Measurements from ENCODE around the gene TKTL2.

The TKTL2 gene, protein sequence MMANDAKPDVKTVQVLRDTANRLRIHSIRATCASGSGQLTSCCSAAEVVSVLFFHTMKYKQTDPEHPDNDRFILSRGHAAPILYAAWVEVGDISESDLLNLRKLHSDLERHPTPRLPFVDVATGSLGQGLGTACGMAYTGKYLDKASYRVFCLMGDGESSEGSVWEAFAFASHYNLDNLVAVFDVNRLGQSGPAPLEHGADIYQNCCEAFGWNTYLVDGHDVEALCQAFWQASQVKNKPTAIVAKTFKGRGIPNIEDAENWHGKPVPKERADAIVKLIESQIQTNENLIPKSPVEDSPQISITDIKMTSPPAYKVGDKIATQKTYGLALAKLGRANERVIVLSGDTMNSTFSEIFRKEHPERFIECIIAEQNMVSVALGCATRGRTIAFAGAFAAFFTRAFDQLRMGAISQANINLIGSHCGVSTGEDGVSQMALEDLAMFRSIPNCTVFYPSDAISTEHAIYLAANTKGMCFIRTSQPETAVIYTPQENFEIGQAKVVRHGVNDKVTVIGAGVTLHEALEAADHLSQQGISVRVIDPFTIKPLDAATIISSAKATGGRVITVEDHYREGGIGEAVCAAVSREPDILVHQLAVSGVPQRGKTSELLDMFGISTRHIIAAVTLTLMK

DNA sequence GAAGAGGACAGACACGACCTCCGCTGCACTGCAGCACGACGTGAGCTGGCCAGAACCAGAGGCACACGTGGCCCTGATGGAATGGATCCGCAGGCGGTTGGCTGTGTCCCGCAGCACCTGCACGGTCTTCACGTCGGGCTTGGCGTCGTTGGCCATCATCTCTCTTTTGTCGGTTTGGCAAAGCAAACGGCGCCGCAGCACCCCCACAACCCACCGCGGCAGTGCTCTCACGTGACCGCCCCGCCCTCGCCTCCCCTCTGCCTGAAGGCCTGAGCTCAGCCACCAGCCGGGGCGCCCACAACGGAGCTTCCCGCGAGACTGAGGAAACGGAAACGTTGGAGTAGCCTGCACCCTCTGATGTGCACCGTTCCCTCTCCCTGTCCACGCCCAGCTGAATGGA is at the start of gene TKTL2:
TKTL2 (minus strand) TSS at position 179 of the 400 bp plus-strand sequence; CDS start at position 159, 20 bp downstream.
- no peak for DNase-seq (ENCODE audit: low read depth)

DNA sequence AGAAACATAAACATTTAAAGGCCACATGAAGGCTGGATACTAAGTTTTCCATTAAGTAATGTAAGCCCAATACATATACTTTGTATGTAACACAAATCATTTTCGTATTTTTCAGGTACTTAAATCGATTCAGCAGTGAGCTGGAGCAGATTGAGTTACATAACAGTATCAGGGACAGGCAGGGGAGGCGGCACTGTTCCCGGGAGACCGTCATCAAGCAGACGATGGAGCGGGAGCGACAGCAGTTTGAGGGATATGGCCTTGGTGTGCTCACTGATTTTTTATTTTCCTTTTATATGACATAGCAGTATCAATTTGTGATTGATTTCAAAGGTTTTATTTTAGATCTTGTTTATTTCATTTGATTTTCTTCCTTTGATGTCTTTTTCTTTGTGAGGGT is 41.6 kb upstream of the TKTL2 start:
- no peak for DNase-seq (ENCODE audit: low read depth)

DNA sequence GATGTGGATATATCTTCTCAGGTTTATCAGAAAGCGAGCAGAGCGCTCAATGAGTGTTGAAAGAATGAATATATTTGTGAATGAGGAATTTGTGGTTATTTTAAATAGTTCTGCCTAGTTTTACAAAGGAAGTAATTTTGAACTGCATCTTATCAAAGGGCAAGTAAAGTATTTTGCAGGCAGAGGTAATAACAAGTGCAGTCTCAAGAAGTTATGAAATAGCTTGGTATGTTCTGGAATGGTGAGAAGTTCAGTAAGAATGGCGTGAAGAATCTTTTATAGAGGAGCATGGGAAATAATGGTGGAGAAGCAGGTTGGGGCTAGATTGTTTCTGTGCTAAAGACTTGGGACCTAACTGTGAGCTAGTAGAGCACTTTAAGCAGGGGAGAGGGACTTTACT is 31.8 kb upstream of the TKTL2 start:
- no peak for DNase-seq (ENCODE audit: low read depth)

DNA sequence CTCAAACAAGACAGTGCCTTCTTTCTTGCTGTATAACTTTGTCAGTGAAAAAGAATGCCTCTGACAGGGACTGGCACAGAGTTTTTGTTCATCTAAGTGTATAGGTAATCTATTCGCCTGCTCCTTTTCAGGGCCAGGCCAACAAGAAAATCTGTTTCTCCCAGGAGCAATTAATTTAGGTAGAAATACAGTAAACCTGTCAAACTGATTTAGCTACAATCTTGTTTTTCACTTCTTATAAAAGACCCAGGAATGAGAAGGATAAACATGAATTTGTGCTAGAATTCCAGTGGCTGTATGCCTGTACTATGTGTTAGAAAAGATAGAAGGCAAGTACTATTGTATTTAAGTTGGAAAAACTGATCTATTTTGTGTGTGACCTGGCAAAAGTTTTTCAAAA is 27.0 kb upstream of the TKTL2 start:
- DNase-seq (ENCODE audit: low read depth): no peak

DNA sequence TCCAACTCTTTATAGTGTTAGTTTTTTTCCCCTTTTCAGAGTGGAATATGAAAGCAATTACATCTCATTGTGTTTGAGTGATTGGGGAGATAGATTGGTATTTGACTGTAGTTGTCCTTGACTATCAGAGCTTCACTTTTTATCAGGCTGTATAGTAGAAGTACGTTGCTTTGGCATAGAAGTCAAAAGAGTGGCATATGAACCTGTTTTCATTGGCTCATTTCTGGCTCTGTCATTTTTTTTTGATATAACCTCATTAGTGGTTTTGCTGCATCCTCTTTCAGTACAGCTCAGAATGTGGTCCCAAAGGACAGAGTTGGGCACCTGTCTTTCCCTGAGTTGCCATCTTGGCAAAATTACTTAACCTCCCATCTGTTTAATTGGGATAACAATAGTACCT is 22.3 kb upstream of the TKTL2 start:
- no peak for DNase-seq (ENCODE audit: low read depth)

DNA sequence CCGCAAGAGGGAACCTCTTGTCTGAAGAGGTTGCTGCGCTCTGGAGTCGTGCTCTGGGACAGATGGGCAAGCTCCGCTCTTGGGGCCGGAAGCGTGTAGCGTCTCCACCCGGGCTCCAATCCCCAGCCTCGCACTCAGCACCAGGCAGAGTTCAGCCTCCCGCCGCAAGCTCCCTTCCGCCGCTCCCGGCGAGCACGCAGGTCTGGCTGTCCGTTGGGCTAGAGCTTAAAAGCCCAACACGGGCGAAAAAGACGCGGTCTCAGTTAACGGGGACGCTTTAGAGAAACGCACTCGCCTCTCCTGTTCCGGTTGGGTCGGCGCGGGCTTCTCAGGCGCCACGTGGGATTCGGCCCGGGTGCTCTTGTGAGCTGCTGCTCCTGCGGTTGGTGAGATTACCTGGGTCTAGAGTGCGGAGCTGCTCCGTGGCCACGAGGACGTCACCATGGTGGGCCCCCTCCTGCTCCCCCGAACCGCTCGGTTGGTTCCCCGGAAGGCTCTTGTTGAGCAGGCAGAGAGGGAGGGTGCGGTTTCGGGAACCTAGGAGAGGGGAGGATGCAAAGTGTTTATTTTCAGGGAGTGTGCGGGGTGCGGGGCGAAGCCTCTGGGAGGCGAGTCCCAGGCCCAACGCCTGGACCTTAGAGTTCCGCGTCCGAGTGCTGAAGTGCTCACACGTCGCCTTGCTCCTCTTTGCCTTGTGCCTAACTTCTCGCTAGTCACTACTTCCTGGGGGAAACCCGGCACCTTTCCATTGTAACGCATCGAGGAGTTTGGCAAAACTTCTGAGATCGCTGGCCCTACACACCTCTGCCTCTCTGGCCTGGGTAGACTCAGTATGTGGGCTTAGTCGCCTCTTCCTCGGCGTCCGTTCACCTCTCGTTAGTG is 21.0 kb upstream of the TKTL2 start, which contains the start of gene TMA16:
TMA16 (plus strand) TSS at position 331 of the 882 bp plus-strand sequence; CDS start at position 443, 112 bp downstream.
- peak; percentile 70 for DNase-seq (ENCODE audit: low read depth)

DNA sequence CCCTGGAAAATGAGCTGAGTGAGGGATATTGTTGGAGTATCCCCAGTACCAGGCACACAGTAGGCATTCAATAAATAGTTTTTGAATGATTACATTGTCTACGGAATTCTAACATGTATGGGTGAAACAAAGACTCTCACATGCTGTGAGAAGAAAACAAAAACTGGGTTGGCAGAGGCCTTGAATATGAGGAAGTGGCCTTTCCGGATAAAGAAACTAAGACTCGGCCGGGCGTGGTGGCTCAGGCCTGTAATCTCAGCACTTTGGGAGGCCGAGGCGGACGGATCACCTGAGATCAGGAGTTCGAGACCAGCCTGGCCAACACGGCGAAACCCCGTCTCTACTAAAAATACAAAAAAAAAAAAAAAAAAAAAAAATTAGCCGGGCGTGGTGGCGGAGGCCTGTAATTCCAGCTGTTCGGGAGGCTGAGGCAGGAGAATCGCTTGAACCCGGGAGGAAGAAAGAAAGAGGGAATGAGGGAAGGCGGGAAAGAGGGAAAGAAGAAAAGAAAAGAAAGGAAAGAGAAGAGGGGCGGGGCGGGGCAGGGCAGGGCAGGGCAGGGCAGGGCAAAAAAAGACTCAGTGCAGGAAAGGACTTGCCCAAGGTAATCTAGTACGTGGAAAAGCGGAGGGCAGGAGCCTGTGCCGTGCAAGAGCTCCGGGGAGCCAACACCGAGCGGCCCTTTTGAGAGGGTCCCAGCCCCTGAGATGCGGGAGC is 20.2 kb upstream of the TKTL2 start:
- DNase-seq (ENCODE audit: low read depth): no peak

DNA sequence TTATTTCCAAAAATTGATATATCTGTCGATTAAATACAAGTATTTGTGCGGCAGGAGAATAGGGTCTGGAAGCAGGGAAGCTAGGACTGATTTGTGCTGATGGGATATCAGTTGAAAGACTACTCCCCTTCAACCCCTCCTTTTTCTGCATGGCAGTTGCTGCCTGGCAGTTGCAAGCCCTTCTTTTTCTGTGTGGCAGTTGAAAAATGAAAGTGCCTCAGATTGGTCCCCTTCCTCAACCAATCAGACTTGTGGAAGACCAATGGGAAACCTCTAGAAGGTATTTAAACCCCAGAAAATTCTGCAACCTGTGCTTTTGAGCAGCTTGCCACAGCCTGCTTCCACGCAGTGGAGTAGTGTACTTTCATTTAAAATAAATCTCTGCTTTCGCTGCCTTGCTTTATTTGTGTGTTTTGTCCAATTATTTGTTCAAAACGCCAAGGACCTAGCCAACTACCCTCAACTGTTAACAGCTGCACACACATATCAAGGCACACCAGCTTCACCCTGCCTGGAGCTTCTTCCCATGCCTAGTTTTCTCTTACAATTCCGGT is 19.5 kb upstream of the TKTL2 start:
- no peak for DNase-seq (ENCODE audit: low read depth)

DNA sequence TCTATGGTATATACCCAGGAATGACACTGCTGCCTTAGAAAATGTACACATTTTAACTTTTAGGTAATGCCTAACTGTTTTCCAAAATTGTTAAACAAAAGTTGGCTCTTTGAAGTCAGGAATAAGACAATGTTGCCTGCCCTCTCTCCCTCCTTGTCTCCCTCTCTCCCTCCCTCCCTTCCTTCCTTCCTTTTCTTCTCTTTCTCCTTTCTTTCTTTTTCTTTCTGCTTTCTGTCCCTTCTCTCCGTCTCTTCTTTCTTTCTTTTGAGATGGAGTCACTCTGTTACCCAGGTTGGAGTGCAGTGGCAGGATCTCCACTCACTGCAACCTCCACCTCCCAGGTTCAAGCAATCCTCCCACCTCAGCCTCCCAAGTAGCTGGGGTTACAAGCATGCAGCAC is 16.4 kb upstream of the TKTL2 start:
- no peak for DNase-seq (ENCODE audit: low read depth)

DNA sequence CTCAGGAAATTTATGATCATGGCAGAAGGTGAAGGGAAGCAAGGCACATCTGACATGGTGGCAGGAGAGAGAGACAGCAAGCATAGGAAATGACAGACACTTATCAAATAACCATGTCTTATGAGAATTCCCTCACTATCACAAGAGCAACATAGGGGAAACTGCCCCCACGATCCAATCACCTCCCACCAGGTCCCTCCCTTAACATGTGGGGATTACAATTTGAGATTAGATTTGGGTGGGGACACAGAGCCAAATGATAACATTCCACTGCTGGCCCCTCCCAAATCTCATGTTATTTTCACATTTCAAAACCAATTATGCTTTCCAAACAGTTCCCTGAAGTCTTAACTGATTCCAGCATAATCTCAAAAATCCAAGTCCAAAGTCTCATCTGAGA is 12.8 kb upstream of the TKTL2 start:
- DNase-seq (ENCODE audit: low read depth): no peak

DNA sequence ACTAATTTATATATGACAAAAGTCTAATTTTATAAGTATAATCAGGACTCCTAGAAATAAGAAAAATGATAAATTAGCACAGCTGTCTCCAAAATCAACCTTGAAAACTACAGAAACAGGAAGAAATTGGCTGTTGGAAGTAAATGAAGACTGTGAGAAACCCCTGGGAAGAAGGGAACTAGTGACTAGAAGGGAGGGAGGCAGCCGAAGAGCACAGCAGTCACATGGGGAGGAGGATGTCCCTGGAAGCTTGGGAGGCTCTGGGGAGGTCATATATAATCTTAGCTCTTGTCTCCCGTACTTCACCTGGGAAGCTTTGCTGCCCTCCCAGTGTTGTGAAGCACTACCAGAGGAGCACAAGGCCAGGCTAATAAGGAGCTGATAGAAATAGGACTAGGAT is 12.0 kb upstream of the TKTL2 start:
- DNase-seq (ENCODE audit: low read depth): no peak

DNA sequence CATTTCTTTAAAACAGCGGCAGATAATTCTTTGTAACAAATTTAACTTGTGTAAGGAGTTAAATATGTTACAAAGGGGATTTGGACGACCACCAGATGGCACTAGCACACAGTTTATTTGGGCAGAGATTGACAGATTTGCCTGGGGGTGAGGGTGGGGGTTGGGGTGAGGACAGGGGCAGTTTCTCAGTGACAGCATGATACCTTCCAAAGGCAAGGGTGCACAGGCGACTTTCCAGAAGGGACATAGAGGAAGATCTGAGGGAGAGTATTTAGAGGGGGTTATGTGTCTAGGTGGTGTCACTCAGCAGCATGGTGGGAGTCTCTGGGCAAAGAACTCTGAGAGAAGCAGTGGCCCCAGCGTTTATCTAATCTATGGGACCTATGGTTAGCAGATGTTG is 11.4 kb upstream of the TKTL2 start:
- DNase-seq (ENCODE audit: low read depth): peak; percentile 12

DNA sequence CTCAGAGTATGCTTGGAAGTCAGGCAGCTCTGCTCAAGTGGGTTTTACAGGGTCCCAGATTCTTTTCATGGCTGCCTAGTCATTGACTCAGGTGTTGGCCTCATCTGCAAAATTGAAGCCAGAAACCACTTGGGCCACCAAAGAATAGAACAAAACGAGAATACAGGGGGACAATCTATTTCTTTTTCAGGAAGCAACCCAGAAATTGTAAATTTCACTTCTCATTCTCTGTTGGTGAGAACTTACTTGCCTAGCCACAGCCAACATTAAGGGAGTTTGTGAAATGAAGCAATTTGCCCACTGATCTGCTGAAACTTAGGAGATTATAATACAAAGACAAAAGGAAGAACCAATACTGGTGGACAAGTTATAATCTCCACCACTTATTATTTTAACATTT is 8.6 kb upstream of the TKTL2 start:
- no peak for DNase-seq (ENCODE audit: low read depth)

DNA sequence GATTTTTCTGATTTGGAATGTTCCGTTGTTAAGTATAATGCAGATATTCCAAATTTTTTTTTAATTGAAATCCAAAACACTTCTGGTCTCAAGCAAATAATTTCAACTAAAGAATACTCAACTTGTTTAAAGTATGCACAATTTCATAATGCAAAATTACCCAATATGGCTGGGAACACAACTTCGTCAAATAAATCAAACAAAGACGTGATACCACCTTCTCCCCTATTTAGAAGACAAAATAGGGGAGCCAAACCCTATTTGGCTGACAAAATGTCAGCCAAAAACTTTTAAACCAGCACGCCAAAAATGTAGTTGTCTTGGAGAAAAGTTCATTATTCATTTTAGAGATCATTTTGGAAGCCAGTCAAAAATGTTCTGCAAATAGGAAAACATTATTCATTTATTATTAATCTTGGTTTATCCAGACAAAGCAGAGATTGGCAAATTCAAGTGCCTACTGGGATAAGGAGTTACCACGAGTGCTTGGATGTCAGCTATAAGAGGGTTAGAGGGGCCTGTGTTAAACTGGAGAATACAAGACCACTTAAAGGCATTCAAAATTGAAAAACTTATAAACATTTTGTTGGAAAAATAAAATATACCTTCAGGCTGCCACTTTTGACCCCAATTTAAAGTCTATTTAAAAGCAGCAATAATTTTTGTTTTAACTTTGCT is 3.3 kb upstream of the TKTL2 start:
- DNase-seq (ENCODE audit: low read depth): no peak

DNA sequence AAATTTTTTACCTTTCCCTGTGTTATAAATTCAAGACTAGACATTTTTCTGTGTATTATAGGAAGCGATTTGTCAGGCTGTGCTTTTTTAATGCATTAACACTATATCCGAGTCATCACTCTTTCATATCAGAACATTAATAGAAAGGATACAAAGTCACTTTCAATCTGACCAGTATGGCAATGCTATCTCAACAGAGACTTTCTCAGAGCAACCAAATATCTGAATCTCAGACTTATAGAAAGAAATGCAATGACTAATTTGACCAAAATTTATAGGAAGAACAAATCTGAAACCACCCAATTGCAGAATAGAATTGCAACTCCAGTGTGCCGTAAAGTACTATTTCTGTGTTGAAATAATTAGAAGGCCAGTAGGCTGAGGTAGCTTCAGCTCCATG is 473 bp upstream of the TKTL2 start:
- no peak for DNase-seq (ENCODE audit: low read depth)

DNA sequence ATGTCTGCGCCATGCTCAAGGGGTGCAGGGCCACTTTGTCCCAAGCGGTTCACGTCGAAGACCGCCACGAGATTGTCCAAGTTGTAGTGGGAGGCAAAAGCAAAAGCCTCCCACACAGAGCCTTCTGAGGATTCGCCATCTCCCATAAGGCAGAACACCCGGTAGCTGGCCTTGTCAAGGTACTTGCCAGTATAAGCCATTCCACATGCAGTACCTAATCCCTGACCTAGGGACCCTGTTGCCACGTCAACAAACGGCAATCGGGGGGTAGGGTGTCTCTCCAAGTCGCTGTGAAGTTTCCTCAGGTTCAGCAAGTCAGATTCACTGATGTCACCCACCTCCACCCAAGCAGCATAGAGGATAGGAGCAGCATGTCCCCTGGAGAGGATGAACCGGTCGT is 424 bp downstream of the TKTL2 start:
- no peak for DNase-seq (ENCODE audit: low read depth)

DNA sequence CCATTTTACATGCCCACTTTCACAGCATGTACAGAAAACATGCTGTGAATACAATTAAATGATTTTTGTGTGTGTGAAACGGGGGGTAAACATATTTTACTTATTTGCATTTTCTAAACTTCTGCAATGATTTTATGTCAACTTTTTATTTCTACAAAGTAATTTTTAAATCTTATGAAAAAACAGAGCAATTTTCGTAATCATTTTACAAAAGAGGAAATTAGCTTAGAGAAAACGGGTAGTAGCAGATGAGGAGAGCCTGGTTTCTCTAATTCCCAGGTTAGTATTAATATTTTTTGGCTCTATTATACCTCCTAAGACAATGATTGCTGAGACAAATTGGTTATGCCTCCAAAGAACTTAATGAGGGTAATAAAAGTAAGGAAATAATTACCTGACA is 3.2 kb downstream of the TKTL2 start:
- DNase-seq (ENCODE audit: low read depth): no peak

DNA sequence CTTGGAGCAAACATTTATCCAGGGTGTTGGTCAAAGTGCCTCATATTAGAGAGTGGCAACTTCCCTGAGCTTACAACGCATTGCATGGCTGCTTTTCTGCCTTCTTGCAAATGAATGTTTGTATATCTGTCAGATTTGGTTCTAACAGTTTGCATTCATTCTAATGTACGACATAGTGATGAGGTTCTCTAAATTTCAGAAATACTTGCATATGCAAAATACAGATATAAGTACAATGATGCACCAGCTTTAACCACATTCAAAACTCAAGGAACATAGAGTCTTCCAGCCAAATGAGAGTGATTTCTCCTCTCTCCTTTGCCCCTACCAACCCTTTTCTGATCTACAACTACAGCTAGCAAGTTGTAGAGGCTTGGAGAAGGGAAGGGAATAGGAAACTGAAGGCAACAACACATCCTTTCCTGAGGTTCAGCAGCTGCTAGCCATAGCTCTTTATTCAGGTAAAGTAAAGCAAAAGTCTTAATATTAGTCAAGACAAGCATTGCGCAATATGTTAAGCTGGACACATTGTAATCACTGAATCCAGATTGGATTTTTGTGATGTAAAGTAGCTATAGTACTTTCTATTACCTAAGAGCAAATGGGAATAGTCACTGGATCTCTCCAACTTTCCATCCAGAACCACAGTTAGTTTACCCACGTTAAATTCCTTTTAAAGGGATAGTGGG is 6.3 kb downstream of the TKTL2 start:
- no peak for DNase-seq (ENCODE audit: low read depth)

DNA sequence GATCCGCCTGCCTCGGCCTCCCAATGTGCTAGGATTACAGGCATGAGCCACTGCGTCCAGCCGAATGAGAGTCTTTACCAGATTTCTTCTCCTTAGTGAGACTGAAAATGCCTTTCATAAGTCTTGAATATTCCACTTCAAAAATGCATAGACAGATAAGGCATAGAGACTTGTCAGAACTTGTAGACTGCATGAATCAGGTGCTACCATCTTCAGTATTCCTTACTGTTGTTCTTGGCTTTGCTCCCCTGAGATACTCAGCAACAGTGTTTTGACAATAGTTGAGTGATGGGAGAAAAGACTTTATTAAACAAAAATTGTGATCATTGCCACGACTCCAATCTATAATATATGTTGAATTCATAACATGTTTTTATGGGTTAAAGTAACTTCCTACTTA is 11.0 kb downstream of the TKTL2 start:
- DNase-seq (ENCODE audit: low read depth): no peak

DNA sequence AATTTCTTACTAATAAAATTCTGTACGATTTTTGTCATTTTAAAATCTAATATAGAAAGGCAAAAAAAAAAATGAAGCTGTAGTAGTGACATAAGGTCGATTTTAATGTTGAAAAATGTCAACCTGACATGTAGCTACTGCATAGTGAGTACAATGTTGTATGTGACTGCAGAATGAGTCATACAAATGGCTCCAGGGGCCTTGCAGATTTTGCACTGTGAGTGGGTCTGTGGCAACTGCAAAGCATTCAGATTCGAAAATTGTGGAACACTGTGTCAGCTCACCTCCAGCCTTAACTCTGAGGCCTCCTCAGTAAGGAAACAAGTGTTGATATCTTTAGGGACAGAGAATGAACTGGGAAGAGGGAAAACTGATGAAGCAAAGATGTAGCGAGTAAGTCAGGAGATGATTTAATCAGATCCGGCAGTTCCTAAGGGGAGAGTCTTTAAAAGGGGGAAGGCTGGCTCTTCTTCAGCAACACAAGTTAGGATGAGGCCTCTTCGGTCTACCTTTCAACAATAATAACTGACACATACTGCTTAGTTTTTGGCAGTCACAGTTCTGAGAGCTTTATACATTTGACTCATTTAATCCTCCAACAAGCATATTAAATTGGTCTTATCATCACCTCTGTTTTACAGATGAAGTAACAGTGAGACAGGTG is 24.9 kb downstream of the TKTL2 start:
- DNase-seq (ENCODE audit: low read depth): no peak

Data from HS-27A (cell line).